Left ventricle myocardium inferior (tissue), 1 donor: ENCODE results near the gene SDC1. TPM values are rescaled to one million over a fixed set of nuclear protein-coding genes. Genes with fewer than 3 reads are reported as not detected.

ENCODE experiments used
- DNase-seq: peaks from one replicate; pipeline ENCODE4 v3.0.0-alpha.2; 2020
- H3K27ac ChIP-seq: fragments of 200-600 bp; replicated peaks from 2 replicates; pipeline ENCODE4 v1.8.0; 2021
- H3K27me3 ChIP-seq: fragments of 200-600 bp; 2 replicates; pipeline ENCODE4 v1.8.0; 2021; ENCODE audit warnings: low read depth
- H3K36me3 ChIP-seq: fragments of 200-600 bp; 2 replicates; pipeline ENCODE4 v1.8.0; 2021
- H3K4me1 ChIP-seq: fragments of 200-600 bp; 2 replicates; pipeline ENCODE4 v1.8.0; 2021
- H3K4me3 ChIP-seq: fragments of 200-600 bp; 2 replicates; pipeline ENCODE4 v1.8.0; 2021; ENCODE audit warnings: mild to moderate bottlenecking, moderate library complexity
- H3K9me3 ChIP-seq: fragments of 200-600 bp; replicated peaks from 2 replicates; pipeline ENCODE4 v1.8.0; 2021
- intact Hi-C: fragments of 100-400 bp; cut with micrococcal nuclease; formaldehyde crosslinking; loops from one replicate; pipeline ENCODE4 v1.11.0; 2022
- total RNA-seq: library from RNA; stranded (reverse); fragmentation: NEBNext Ultra II Directional; extraction: Animal tissue kit (Norgen Biotek cat#: 25700); gene quantifications from one replicate; pipeline ENCODE4 v1.2.1, GENCODE V29; 2021
- TF ChIP-seq, protein P1 (sequence below): fragments of 200-600 bp; IDR thresholded peaks from 2 replicates; pipeline ENCODE4 v1.8.0; 2021; ENCODE audit warnings: antibody characterized with exemption, mild to moderate bottlenecking, borderline replicate concordance
- donor health status: DM: no; HTN: yes; CAD: no; lungs with severe emphysema.

The SDC1 gene
- total RNA-seq, 1 donor from 2014 or later: 0.41 TPM

DNA sequence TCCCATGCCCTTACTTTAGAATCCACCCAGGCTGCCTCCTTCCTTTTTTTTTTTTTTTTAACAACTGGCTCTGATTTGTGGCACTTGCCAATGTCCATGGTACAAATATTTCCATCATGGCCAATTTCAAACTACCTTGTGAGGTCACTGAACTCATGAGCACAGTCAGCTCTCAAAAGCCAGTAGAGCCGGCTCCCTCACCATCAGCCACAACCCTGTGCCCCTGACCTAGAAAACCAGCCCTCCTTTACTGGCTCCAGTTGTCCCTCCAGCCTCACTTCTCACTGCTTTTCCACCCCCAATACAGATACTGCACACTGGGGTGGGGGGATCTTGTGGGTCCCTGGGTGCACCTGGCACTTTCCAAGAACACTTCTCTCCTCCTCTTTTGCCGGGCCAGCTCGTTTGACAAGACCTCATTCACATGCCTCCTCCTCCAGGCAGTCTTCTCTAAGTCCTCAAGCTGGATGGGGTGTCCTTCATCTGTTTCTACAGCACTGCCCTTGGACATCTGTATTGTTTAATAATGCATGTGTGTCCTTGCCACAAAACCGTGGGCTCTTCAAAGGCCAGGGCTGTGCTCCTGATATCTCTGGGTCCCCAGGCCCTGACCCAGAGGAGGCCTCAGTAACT, 35.5 kb downstream of the SDC1 start:
- no peak for DNase-seq
- Histone ChIP-seq H3K27ac (no peak overlapping the region), H3K4me1 (no peaks in the 10 kb centered on the region), H3K27me3 (no peaks in the 10 kb centered on the region), H3K9me3 (no peaks in the 10 kb centered on the region), H3K36me3 (no peaks in the 10 kb centered on the region), H3K4me3 (no peak overlapping the region)
- intact Hi-C loops: no loop called here
- TF ChIP-seq, protein P1, sequence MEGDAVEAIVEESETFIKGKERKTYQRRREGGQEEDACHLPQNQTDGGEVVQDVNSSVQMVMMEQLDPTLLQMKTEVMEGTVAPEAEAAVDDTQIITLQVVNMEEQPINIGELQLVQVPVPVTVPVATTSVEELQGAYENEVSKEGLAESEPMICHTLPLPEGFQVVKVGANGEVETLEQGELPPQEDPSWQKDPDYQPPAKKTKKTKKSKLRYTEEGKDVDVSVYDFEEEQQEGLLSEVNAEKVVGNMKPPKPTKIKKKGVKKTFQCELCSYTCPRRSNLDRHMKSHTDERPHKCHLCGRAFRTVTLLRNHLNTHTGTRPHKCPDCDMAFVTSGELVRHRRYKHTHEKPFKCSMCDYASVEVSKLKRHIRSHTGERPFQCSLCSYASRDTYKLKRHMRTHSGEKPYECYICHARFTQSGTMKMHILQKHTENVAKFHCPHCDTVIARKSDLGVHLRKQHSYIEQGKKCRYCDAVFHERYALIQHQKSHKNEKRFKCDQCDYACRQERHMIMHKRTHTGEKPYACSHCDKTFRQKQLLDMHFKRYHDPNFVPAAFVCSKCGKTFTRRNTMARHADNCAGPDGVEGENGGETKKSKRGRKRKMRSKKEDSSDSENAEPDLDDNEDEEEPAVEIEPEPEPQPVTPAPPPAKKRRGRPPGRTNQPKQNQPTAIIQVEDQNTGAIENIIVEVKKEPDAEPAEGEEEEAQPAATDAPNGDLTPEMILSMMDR: no peak

- Histone ChIP-seq H3K27ac (no peak overlapping the region), H3K27me3 (no peaks in the 10 kb centered on the region), H3K9me3 (no peaks in the 10 kb centered on the region), H3K4me1 (no peaks in the 10 kb centered on the region), H3K4me3 (no peak overlapping the region), H3K36me3 (no peaks in the 10 kb centered on the region)
- no peak for DNase-seq
- intact Hi-C loops: no loop called here
- TF ChIP-seq, protein P1: no peak
Observed at GRCh38 chr2:20188851-20189250, 36.1 kb downstream of the SDC1 start.

GRCh38 chr2:20188201-20188600, 36.7 kb downstream of the SDC1 start:
- TF ChIP-seq, protein P1: no peak
- Histone ChIP-seq H3K4me3 (no peak overlapping the region), H3K4me1 (no peaks in the 10 kb centered on the region), H3K27ac (no peak overlapping the region), H3K36me3 (no peaks in the 10 kb centered on the region), H3K27me3 (no peaks in the 10 kb centered on the region), H3K9me3 (no peaks in the 10 kb centered on the region)
- no peak for DNase-seq
- intact Hi-C loops: no loop called here

DNA sequence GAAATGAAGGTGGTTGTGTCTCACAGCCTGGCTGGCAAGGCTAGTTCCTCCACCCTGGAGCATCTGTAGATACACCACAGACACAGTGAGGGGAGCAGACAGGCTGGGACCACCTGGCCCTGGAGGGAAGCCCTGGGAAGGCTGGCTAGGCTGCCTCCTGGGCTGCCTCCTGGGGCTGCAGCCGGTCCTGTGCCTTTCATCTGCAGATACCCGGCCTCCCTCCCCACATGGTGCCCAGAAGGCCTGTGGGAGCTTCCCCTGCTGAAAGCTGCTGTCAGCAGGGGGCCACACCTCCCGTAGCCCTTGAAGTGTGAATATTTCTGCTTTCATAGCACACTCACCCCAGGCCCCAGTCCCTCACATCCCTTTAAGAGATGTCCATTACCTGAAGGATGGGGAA, 37.6 kb downstream of the SDC1 start:
- DNase-seq: no peak
- intact Hi-C loops: no loop called here
- no peaks in the 10 kb centered on the region for H3K27me3 ChIP-seq
- H3K4me3 ChIP-seq: no peak overlapping the region
- H3K27ac ChIP-seq: no peak overlapping the region
- TF ChIP-seq, protein P1: no peak
- H3K9me3 ChIP-seq: no peaks in the 10 kb centered on the region
- H3K36me3 ChIP-seq: no peaks in the 10 kb centered on the region
- no peaks in the 10 kb centered on the region for H3K4me1 ChIP-seq

DNA sequence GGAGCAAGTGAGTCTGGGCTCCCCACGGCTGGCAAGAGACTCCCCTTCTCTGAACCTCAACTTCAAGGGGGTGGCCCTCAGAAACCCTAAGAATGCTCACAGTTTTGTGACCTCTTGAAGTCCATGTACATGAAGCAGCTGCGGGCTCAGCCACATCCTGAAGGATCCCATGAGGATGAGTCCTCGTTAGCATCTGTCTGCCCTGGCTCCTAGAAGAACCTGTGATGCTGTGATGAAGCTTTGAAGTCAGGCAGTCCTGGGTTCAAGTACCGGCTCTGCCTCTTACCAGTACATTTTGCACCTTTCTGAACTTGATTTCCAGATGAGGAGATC, 38.1 kb downstream of the SDC1 start:
- TF ChIP-seq, protein P1: no peak
- H3K27ac ChIP-seq: no peak overlapping the region
- H3K36me3 ChIP-seq: no peaks in the 10 kb centered on the region
- no peak overlapping the region for H3K4me3 ChIP-seq
- no peaks in the 10 kb centered on the region for H3K9me3 ChIP-seq
- no peaks in the 10 kb centered on the region for H3K4me1 ChIP-seq
- no peak for DNase-seq
- no peaks in the 10 kb centered on the region for H3K27me3 ChIP-seq
- intact Hi-C loops: no loop called here
